GM12878 (cell line): Measurements from ENCODE around the gene NKIRAS1. TPM values are rescaled to one million over a fixed set of nuclear protein-coding genes. Genes with fewer than 3 reads are reported as not detected.
A peak's percentile ranks its signal among the peaks of the same experiment; 100 is the strongest.

Source experiments
- IKZF2 ChIP-seq, 2 experiments: fragments of 450-650 bp; IDR thresholded peaks; 2 replicates each; pipeline ENCODE4 v1.6.1; 2017; ENCODE audit warnings: mild to moderate bottlenecking in 2 of 2, moderate library complexity in 2 of 2
- JUND ChIP-seq: IDR thresholded peaks from 2 replicates; pipeline ENCODE4 v1.6.1; 2012; ENCODE audit warnings: low read depth, mild to moderate bottlenecking, low read length, improper control_type of control experiment, moderate library complexity
- MAX ChIP-seq: IDR thresholded peaks from 2 replicates; pipeline ENCODE4 v1.6.1; 2012; ENCODE audit warnings: low read depth, low read length, improper control_type of control experiment
- MTA3 ChIP-seq: IDR thresholded peaks from 2 replicates; pipeline ENCODE4 v1.6.1; 2012; ENCODE audit warnings: low read length, inconsistent platforms, borderline replicate concordance
- NKRF ChIP-seq: fragments of 450-650 bp; conservative IDR thresholded peaks from 2 replicates; pipeline ENCODE4 v1.6.1; 2017; ENCODE audit warnings: mild to moderate bottlenecking, moderate library complexity
- PKNOX1 ChIP-seq: fragments of 450-650 bp; IDR thresholded peaks from 2 replicates; pipeline ENCODE4 v1.6.1; 2016; ENCODE audit warnings: mild to moderate bottlenecking
- POLR2A ChIP-seq: IDR thresholded peaks from 2 replicates; pipeline ENCODE4 v1.6.1; 2011; ENCODE audit warnings: low read depth, mild to moderate bottlenecking, low read length
- POLR2AphosphoS5 ChIP-seq: IDR thresholded peaks from 2 replicates; pipeline ENCODE4 v1.6.1; 2011; ENCODE audit warnings: mild to moderate bottlenecking, low read length, inconsistent platforms
- PRDM15 ChIP-seq: fragments of 450-650 bp; formaldehyde crosslinking; IDR thresholded peaks from 2 replicates; pipeline ENCODE4 v1.4.0; 2020; ENCODE audit warnings: mild to moderate bottlenecking, moderate library complexity
- ZBED1 ChIP-seq: IDR thresholded peaks from 2 replicates; pipeline ENCODE4 v1.6.1; 2016; ENCODE audit warnings: borderline replicate concordance
- ZBTB11 ChIP-seq: fragments of 450-650 bp; formaldehyde crosslinking; IDR thresholded peaks from 2 replicates; pipeline ENCODE4 v1.5.0; 2022; ENCODE audit warnings: mild to moderate bottlenecking, missing genetic modification characterization
- ZNF592 ChIP-seq: fragments of 450-650 bp; IDR thresholded peaks from 2 replicates; pipeline ENCODE4 v1.6.1; 2017; ENCODE audit warnings: mild to moderate bottlenecking, moderate library complexity
- ZNF622 ChIP-seq: fragments of 450-650 bp; IDR thresholded peaks from 2 replicates; pipeline ENCODE4 v1.6.1; 2017; ENCODE audit warnings: mild to moderate bottlenecking, inconsistent platforms
- polyA plus RNA-seq, 11 experiments: library from polyadenylated mRNA; depleted of rRNA in 4 of 11; unstranded in 6 of 11; stranded (reverse) in 5 of 11; fragments of >200 nt; fragmentation: Nextera tagmentation in 4 of 11; fragmentation: Illumina TruSeq in 1 of 11; extraction: Ambion mirVana in 4 of 11; extraction: Trizol in 1 of 11; gene quantifications; 1 replicate in 1 of 11; 2 replicates in 10 of 11; pipeline versions ENCODE4 v1.2.1 to v1.2.3, GENCODE V29; 2011 to 2016; ENCODE audit warnings: inconsistent platforms in 2 of 11, missing spikeins in 2 of 11, low read depth in 1 of 11
- total RNA-seq, 4 experiments: library from RNA; depleted of rRNA in 3 of 4; stranded (reverse); fragments of >200 nt in 3 of 4; fragmentation: Illumina TruSeq in 1 of 4; extraction: Trizol in 1 of 4; gene quantifications; 2 replicates each; pipeline versions ENCODE4 v1.2.1 to v1.2.3, GENCODE V29; 2013 to 2021

Gene NKIRAS1
- total and polyA plus RNA-seq, 10 of the 15 experiments (the other 5 are each of a cell fraction or from before 2014, with no cell fraction given): 7.1 to 17.9 (median 10.9) TPM

- no peak for TF ChIP-seq JUND
- no peak for TF ChIP-seq ZNF592
- TF ChIP-seq ZBTB11 (CRISPR knock-in tag): no peak
- no peak for TF ChIP-seq PRDM15 (CRISPR knock-in tag)
- TF ChIP-seq PKNOX1: peak; percentile 5; the same call in 1 of the 2 replicates
- no peak for TF ChIP-seq POLR2A
- 0 out of 4 replicates have a peak, but pooled peaks of 1 of the 2 experiments have one; percentile 15 for TF ChIP-seq IKZF2 (IDR thresholded peaks at IDR 0.05)
- no peak for TF ChIP-seq ZNF622
- TF ChIP-seq ZBED1: no peak
- peak; percentile 60; the same call in 1 of the 2 replicates for TF ChIP-seq MTA3
- TF ChIP-seq NKRF: no peak
- no peak for TF ChIP-seq POLR2AphosphoS5
- no peak for TF ChIP-seq MAX
These were observed 51.0 kb downstream of the NKIRAS1 start (continued) for GRCh38 chr3:23865595-23866396.
